ENCODE measurements around the gene SECISBP2.

- TF ChIP-seq CTCF (IDR thresholded peaks at IDR 0.05) (no peak), POLR2A (IDR thresholded peaks at IDR 0.05) (no peak)
These were observed 62.4 kb downstream of the SECISBP2 start for GRCh38 chr9:89380437-89381307.
